GM21529 (cell line): ENCODE results near the gene MARK1.
A peak's percentile ranks its signal among the peaks of the same experiment; 100 is the strongest.

Experiments
- ATAC-seq: cut with Tn5 transposase; IDR thresholded peaks from one replicate; pipeline ENCODE4 v1.9.1; 2021; ENCODE audit not compliant: unreplicated experiment

The MARK1 gene

DNA sequence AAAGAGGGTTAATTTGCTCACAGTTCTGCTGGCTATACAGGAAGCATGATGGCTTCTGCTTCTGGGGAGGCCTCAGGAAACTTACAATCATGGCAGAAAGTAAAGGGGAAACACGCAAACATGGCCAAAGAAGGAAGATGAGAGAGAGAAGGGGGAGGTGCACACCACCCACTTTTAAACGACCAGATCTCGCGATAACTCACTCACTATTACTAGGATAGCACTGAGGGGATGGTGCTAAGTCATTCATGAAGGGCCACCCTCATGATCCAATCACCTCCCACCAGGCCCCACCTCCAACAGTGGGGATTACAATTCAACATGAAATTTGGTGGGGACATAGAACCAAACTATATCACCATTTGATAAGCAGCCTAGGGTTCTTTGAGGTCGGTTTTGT, 159.9 kb downstream of the MARK1 start:
- no peak for ATAC-seq

DNA sequence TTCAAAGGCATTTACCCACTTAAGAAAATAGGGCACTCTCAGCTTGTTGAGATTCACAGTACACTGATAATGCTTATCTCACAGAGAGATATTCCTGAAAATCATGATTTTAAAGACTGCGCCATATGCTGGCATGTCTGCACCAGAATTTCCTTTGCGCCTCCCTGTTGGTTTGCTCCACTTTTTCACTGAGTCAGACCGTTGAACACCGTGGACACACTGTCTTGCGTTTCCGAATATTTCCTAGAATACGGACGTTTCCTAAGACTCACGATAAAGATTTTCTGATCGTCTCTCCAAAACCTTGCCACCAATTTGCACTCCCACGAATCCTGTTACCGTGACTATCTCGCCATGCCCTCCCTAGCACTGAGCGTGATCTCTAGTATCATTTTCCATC, 161.7 kb downstream of the MARK1 start:
- no peak for ATAC-seq

DNA sequence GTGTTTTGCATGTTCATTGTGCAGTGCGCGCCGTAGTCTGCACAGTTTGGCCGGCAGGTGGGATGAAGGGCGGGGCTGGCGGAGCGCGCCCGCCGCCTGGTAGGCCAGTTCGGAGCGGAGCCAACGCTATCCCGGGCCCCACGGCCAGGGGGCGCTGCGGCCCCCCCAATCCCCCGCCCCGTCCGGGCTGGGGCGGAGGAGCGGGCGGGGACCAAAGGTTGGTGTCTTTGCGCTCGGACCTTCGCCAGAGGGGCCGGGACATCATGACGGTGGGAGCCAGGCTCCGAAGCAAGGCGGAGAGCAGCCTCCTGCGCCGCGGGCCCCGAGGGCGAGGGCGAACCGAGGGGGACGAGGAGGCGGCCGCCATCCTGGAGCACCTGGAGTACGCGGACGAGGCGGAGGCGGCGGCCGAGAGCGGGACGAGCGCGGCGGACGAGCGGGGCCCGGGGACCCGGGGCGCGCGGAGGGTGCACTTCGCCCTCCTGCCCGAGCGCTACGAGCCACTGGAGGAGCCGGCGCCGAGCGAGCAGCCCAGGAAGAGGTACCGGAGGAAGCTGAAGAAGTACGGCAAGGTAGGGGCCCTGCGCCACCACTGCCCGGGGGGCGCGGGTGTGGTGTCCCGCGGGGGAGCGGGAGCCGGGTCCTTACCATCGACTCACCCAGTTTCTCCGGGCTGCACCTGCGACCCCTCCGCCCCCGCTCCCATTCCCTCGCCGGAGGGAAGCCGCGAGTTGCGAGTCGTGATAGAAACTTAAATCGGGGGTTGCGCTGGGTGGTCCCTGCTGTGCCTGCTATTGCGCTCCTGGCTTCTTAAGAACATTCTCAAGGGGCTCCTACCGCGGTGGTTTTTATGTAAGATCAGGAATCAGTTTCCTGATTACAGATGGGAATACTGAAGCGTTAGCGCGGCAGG, 162.5 kb downstream of the MARK1 start, which contains the start of gene C1orf115:
TSS of gene C1orf115 (plus strand) at position 224 of the 913 bp plus-strand sequence. CDS start at position 264, 40 bp downstream.
- peak; percentile 97 for ATAC-seq

DNA sequence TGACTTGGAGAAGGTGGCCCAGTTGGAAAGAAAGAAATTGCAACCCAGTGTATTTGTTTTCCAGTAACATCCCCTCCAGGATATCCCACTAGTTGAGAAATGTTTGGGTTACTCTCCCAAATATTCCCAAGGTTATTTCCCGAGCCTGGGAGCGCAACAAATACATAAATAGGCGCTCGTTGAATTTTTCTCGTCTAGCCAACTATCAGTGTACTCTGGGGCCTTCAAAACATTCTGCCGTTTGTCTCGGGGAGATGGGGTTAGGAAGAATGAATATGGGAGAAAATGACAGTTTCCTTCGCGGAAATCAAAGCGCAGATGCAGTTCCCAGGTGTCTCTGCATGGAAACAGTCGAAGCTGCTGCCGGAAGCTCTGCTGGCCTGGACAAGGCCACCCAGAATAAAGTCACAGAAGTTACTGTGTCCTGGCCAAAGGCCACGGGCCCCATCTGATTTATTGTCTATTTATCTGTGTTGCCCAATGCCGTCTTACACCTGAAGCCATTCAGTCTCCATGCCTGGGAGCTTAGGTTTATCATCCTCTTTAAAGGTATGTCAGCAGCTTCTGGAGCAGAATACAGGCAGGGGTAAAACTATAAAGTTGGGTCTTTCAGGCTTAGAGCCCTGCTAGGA, 163.2 kb downstream of the MARK1 start:
- ATAC-seq = no peak

DNA sequence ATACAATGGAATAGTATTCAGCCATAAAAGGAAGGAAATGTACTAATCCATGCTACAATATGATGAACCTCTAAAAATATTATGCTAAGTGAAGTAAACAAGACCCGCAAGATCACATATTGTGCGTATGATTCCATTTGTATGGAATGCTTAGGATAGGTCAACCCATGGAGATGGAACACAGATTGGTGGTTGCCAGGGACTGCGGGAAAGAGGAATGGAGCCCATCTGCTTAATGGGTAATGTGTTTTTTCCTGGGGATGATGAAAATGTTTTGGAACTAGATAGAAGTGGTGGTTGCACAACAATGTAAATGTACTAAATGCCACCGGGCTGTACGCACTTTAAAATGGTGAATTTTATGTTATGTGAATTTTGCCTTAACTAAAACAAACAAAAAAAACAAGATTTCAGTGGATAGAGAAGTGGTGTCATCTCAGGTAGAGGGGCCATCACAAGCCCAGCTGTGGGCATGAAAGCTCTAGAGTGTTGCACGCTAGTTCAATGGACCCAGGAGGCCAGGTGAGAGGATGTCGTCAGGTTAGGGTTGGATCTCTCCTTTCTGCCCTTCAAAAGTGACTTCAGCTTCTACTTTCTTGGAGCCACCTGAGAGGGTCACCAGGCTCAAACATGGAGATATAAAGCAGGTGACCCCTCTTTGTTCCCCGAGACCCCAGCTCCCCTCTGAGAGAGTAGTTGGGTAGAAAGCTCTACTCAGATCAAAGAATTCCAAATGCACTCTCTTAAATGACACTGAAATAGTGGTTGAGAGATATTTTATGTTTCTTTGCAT, 164.7 kb downstream of the MARK1 start:
- no peak for ATAC-seq

DNA sequence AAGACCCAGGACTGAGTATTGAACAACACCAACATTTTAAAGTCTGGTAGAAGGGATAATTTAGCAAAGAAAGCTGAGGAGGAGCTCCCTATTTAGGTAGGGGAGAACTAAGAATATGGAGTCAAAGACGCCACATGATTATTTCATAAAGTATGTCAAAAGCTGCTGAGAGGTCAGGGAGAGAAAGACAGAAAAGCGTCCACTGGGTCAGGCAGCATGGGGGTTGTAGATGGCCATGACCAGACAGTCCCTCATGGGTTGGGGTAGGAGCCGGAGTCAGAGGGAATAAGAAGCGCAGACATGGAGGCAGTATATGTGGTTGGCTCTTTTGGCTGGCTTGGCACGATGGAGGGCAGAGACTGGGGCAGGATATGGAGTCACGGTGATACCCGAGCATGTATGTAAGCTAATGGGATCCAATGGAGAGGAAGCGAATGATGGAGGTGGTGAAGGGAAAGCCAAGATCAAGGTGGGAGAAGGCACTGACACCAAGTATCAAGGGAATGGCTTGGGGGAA, 167.0 kb downstream of the MARK1 start:
- ATAC-seq = no peak

DNA sequence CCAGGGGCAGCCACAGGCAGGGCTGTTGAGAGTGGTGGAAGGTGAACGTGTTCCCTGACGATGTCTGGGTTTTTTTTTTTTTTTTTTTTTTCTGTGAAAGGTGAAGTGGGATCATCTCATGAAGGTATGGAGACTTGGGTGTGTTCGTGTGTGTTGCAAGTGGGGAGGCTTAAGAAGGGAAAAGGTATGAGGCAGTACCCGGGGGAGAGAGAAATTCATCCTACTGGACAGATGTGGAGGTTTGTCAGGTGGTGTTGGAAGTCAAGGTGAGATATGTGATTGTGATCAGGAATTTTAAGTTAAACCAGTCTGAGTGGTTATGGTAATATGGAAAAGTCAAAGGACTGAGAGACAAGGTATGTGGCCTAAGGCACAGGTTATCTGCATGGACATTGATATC, 167.5 kb downstream of the MARK1 start:
- ATAC-seq = no peak

DNA sequence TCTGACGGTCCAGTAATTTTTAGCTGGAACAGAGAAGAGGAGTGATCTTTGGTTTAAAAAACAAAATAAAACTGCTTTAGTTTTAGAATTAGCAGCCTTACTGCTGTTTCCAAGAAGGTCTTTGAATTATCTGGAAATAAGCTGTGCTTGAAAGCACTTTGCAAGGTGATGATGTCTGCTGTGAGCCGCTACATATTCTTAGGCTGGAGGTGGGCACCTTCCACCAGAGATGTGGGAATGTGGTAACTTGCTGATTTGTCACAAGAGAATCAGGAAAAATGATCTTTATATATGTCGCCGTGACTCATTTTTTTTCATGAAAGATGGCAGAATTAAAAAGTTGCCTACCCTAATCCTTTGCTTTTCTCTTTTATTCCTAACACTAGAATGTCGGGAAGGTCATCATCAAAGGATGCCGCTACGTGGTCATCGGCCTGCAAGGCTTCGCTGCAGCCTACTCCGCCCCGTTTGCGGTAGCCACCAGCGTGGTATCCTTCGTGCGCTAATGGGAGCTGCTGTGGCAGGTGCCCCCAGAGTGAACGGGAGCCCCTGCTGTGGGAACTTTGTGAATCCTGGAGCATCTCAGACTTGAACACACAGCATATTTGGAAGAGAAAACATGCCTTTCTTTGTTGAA, 168.4 kb downstream of the MARK1 start:
- ATAC-seq = no peak

DNA sequence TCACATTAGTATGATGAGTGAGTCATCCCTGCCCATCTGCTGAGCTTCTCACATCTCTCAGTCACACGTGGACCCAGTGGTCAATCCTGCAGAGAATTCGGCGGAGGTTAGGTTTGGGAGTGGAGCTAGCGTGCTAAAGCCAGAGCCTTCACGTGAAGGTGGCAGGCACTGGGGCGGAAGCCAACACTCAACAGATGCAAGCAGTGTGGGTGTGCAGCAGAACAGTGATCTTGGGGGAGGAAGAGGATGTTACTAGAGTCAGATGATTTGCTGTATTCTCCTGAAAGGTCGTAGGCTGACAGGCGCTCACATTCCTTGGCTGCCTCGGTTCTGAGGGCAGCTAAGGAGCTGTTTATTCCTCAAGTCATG, 168.9 kb downstream of the MARK1 start:
- no peak for ATAC-seq

DNA sequence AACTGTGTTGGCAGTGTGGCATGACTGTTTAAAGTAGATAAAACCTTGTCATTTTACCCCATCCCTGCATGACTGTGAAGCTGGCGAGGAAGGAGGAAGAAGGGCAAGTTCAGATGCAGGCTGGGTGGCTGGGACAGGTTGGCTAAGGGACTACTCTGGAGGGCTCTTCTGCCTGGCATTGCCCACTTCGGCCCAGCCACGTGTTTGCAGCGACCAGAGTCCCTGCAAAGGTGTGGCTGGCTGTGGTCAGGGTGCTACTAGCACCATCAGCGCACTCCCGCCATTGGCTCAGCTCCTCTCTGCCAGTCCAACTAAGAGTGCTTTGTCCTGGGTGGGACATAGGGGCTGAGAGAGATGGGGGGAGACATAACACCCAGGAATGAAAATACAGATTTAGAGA, 169.4 kb downstream of the MARK1 start:
- no peak for ATAC-seq

DNA sequence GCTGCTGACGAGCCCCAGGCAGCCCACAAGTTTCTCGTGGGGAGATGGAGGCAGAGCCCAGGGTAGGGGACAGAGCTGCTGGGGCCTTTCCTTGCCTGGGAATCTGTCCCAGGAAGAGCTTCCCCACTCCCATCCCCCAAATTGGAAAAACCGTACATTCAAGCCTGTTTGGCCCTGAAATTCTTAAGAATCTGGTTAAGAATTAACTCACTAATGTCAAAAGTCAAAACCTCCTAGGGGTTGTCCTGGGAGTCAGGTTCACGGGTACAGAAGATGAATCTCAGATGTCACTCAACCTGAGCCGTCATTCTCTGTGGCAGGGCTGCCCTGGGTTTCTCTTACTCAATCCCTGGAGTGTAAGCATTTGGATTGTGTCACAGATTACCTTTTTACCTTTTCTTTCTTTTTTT, 170.7 kb downstream of the MARK1 start:
- ATAC-seq = no peak

DNA sequence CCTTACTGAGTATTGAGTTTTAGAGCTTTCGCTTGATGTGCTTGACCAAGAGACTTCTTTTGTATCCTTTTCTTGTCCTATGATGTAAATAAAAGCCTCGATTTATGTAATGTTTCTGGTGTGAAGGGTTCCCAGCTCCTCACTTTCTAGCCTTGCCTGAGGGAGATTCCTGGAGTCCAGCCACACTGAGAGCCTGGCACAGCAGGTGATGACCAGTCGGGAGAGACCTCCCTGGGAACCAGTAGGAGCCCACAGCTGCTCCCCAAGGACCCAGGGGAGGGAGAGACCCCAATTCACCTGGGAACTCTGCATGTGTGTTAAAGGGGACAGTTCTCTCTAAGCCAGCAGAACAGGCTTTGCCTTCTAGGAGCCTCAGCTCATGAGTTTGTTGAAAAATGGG, 171.1 kb downstream of the MARK1 start:
- ATAC-seq = no peak

DNA sequence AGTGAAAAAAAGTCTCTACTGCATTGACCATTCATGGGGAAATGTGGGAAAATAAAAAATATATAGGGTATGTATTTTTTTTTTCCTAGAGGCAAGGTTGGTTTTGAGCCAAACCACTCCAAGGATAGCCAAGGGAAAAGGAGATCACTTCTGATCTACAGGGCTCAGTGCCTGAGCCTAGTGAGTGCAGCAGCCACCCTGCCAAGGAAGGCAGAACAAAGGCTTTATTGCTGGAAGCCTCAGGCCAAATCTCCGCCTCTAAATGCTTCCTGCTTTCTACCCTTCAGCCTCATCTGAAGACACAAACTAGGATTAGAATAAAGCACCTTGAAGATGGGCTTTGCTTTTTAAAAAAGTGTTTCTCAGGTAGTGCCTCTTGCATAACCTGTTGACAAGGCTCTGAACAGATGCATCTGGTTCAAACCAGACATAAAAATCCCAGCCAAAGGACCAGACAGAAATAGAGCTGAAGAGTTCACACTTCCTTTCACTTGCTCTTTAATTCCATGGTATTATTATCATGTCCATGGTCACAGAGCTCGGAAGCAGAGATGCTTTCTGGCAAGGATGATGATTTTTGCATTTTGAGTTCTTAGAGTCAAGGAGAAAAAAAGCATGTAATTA, 172.7 kb downstream of the MARK1 start:
- ATAC-seq = no peak

DNA sequence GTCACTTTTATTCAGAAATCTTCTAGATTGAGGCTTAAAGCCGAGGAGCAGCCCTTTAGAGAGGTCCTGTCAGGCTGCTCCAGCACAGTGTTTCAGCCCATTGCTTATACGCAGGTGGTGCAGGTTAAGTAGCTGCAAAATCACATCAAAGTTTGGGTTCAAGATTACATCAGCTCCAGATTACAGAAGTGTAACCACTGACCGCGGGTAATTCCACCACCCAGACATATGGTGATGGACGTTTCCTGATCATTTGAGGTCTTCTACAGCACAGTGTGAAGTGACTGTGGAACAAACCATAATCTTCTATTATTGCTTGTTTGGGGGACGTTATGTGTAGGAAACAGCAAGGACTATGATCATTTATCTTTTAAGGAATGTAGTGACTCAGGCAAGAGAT, 174.0 kb downstream of the MARK1 start:
- peak; percentile 63 for ATAC-seq

DNA sequence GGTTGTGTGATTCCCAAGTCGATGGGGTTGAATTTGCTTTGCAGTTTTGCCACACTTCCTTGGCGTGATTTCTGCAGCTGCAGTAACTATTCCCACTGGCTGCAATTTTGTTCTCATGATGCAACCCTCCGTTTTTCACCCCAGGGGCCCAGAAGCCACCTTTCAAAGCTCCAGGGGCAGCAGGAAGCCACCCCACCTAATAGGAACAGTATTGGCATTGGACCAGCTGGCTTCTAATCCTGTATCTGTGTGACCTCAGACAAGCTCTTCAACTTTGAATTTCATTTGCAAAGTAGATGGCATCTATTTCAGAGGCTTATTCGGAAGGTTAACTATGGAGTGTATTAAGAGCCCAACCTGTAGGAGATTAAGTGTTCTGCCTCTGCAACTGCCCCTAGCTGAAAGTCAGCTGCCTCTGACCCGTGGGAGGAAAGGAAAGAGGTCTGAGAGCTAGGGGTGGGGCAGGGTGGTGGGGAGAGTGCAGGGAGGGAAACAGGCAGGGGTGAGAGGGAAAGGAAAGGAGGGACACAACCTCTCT, 174.9 kb downstream of the MARK1 start:
- no peak for ATAC-seq

DNA sequence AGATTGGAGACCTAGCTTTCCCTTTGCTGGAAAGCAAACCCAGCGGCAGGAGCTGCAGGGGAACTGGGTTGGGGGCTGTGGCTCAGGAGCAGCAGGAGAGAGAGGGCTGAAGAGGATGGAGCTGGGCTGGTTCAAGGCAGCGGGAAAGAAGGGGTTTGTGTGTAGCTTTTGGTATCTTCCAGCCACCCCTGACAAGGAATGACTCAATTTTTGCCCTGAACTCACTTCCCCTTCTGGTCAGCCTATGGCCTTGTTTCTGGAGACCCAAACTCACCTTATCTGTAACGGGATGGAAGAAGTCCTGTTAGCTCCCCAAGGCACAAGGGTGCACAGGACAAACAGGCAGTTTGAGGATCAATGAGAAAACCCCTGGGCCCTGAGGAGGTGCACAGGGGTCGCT, 175.4 kb downstream of the MARK1 start:
- no peak for ATAC-seq

DNA sequence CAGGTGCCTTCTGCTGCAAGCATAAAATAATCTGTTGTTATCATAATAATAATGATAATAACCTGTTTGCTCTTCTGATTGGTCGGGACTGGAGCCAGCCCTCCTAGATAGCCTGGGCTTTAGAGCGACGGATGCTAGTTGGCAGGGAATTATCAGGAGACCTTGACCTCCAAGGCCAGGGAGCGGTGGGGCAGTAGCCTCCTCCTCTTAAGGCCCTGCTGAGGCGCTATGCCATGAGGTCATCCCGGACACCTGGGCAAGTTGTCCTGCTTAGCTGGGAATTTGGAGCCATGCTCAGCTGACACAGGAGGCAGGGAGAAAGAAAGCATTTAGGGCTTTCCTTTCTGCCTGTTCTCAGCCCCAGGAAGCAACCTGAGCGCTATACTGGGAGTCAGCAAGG, 177.8 kb downstream of the MARK1 start:
- ATAC-seq = no peak

DNA sequence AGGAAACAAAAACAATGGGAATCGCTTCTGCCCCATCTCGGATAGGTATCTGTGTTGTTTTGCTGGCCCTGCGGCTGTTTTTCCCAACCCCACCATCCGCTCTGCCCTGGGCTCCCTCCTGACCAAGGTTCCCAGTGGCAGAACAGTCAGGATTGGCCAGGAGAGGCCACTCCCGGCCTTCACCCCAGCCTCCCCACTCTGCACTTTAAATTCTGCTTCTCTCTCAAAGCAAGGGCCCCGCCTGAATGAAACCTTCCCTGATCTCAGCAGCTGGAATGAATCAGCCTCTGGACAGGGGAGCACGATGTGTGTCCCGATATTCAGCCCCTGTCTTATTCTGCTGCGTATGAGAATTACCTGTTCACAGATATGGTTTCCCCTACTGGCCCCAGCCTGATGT, 178.5 kb downstream of the MARK1 start:
- no peak for ATAC-seq

DNA sequence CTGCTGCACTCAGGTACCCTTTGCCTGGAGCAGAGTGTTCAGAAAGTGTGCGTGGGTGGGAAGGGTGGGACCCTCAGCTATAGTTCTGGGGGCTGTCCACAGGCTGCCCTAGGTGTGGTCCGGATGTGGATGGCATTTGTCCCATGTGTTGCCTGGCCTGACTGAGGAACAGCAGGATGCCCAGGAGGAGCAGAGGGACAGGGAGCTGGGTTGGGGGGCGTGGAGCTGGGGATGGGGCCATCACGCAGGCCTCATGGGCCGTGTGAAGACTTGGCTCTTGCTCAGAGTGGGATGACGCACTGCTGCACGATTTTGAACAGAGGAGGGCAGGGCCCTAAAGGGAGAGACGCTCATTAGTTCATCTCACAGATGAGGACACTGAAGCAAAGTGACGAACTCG, 179.2 kb downstream of the MARK1 start:
- ATAC-seq = no peak

DNA sequence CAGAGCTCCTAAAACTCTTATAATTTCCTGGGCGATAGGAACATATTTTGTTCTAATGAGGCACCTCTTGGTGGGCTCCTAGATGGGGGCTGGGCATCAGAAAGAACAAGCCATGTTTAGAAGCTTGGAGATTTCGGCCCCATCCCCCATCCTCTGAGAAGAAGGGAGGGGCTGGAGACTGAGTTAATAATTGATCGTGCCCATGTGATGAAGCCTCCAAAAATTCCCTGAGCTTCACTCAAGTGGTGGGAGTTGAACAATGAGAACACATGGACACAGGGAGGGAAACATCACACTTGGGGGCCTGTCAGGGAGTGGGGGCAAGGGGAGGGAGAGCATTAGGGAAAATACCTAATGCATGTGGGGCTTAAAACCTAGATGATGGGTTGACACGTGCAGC, 180.3 kb downstream of the MARK1 start:
- ATAC-seq = no peak
